Superior temporal gyrus (tissue), 1 donor: Measurements from ENCODE around the gene DDB1.
"Not testable (repeated sequence)": the region's sequence is repeated elsewhere in the genome, so short reads cannot be mapped to it uniquely, and the experiment has no call there.

Source experiments
- DNase-seq: peaks from one replicate; pipeline ENCODE4 v3.0.0-alpha.2; 2016; ENCODE audit errors: extremely low spot score

DDB1 gene

DNA sequence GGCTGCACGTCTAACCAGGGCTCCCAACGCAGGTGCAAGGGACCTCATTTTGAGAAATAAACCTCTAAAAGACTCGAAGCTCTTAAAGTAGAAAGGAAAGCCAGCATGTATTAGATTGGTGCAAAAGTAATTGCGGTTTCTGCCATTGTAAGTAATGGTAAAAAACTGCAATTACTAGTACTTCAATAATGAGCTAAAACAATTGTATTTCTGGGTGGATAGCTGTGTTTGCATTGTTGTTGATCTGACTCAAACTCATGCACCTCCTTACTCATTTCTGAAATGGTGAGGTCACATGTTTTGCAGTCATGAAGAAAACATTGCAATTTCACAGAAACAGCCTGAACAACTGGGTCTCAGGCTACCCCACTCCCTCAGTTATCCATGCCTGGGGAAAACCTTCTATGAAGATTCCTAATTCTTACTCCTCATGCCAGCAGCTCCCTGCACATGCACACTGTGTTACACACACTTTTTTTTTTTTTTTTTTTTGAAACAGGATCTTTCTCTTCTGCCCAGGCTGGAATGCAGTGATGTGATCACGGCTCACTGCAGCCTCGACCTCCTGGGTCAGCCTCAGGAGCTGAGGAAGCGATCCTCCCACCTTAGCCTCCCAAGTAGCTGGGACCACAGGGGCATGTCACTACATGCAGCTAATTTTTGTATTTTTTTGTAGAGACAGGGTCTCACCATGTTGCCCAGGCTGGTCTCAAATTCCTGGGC lies 62.4 kb downstream of the DDB1 start:
- DNase-seq, result no peak

- DNase-seq, result no peak
These were observed 64.2 kb downstream of the DDB1 start for GRCh38 chr11:61268588-61269250.

DNA sequence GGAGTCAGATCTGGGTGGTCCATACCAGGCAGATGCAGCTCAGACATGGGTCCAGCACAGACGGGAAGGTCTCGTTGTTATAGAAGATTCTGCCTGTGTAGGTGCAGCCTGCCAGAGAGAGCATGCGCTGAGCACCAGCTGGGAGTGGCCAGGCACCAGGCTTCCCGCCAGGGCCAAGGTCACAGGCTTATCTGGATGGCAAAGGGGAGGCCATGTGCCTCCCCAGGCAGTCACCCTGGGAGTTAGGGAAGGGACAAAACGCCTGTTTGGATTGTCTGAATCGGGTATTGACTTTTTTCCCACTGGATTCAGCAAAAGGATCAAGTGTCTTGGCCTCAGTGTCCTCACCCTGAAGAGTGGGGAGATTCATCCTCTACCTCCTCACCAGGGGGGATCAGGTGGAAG lies 65.5 kb downstream of the DDB1 start:
- no peak for DNase-seq

DNA sequence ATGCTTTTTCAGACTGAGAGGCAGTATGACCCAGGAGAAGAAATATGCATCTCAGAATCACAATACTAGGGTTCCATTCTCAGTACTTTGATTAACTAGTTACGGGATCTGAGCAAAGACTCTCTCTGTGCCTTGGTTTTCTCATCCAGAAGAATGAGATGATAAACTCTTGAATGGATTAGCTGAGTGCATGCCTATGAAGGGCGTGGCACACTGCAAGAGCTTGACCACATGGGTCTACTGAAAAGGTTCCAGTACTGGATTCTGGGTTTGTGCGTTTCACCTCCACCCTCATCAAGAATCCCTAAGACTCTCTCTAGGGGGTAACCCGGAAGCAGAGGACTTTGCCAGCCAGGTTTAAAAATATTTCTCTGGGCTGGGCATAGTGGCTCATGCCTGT lies 66.3 kb downstream of the DDB1 start:
- no peak for DNase-seq

DNA sequence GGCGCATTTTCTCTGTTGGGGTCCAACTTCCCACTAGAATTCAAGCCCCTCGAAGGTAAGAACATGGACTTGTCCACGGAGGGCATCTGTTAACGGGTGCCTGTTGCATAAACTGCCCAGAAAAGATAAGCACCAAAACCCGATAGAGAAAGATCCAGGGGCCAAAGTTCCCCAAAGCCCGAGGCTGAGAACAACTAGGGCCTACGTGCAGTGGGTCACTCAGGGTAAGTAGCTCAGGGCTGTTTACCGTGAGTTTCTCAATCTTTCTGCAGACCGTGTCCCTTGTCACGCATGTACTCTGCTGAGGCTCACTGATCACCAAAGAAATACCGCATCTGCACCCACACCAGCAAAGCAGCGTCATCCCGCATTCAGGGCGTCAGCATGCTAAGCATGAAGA lies 67.5 kb downstream of the DDB1 start:
- DNase-seq, result no peak

- no peak for DNase-seq
These were observed 68.1 kb downstream of the DDB1 start for GRCh38 chr11:61264795-61265194.

DNA sequence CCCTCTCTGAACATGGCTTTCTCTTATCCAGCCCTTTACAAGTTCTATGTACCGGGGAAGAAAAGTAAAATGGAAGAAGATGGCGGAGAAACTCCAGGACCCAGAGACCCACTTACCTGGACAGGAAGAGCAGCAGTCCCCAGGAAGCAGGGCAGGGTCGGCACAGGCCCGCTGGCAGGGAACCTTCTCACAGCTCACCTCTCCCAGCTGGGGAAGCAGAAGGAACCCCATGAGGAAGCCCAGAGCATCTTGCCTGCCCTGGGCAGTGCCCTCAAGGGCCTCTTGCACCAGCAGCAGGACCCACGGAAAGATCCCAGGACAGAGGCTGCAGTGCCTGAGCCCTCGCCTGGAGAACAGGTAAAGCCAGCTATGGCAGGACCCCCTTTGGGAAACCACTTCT lies 68.5 kb downstream of the DDB1 start:
- DNase-seq, result no peak

- DNase-seq, result no peak
These were observed 73.5 kb downstream of the DDB1 start for GRCh38 chr11:61259363-61259762.

GRCh38 chr11:61258546-61258945 lies 74.4 kb downstream of the DDB1 start:
- no peak for DNase-seq

DNA sequence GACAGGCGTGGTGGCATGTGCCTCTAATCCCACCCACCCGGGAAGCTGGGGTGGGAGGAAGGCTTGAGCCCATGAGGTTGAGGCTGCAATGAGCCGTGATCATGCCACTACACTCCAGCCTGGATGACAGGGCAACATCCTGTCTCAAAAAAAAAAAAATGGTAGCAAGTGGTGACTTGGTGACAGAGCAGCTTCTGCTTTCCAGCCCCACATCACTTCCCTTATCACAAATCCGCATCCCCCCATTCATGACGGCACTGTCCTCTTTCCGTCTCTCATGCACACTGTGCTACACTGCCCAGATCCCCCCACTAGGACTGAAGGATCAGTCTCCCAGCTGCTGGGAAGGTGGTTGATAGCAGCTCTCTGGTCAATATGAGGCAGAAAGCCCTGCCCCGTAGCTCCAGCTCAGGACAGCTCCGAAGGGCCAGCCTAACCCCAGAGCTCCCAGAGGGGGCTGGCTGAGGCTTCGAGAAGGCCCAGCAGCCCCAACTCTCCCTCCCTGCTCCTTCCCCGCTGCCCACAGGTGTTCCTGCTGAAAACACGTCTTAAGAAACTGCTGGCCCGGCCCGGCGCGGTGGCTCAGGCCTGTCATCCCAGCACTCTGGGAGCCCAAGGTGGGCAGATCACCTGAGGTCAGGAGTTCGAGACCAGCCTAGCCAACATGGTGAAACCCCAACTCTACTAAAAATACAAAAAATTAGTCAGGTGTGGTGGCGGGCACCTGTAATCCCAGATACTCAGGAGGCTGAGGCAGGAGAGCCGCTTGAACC lies 76.0 kb downstream of the DDB1 start:
- DNase-seq, result no peak

- peak; percentile 68 for DNase-seq
These were observed 78.4 kb downstream of the DDB1 start for GRCh38 chr11:61254403-61255025.

GRCh38 chr11:61252332-61252731 lies 80.6 kb downstream of the DDB1 start:
- DNase-seq, result not testable (repeated sequence)

GRCh38 chr11:61250796-61251765 lies 81.8 kb downstream of the DDB1 start:
- DNase-seq, result not testable (repeated sequence)
